Uterus (tissue), 4 donors: ENCODE results near the gene GOLPH3L. TPM values are rescaled to one million over a fixed set of nuclear protein-coding genes. Genes with fewer than 3 reads are reported as not detected.
"Not testable (repeated sequence)": the region's sequence is repeated elsewhere in the genome, so short reads cannot be mapped to it uniquely, and the experiment has no call there.

Experiments
- DNase-seq, 2 donors: peaks; one replicate each; pipeline ENCODE4 v3.0.0-alpha.2; 2019 to 2020
- H3K27ac ChIP-seq, 2 donors: fragments of 200-600 bp; sonication (generic); 1 replicate in 1 of 2; 2 replicates in 1 of 2; pipeline ENCODE4 v1.5.1; 2016 to 2018
- H3K27me3 ChIP-seq, 2 donors: fragments of 200-600 bp; sonication (generic); one replicate each; pipeline ENCODE4 v1.5.1; 2018 to 2019; ENCODE audit warnings: control low read depth in 1 of 2
- H3K36me3 ChIP-seq, 2 donors: fragments of 200-600 bp; sonication (generic); one replicate each; pipeline ENCODE4 v1.5.1; 2019; ENCODE audit warnings: control low read depth in 1 of 2
- H3K4me1 ChIP-seq, 2 donors: fragments of 200-600 bp; sonication (generic); one replicate each; pipeline ENCODE4 v1.5.1; 2018 to 2019; ENCODE audit warnings: control low read depth in 1 of 2
- H3K4me3 ChIP-seq, 2 donors: fragments of 200-600 bp; sonication (generic); 1 replicate in 1 of 2; 2 replicates in 1 of 2; pipeline ENCODE4 v1.5.1; 2018 to 2019; ENCODE audit warnings: mild to moderate bottlenecking in 1 of 2
- H3K9me3 ChIP-seq, 2 donors: fragments of 200-600 bp; sonication (generic); one replicate each; pipeline ENCODE4 v1.5.1; 2019; ENCODE audit warnings: control low read depth in 1 of 2
- CTCF ChIP-seq, 4 experiments: fragments of 200-600 bp in 2 of 4; fragments of 450-650 bp in 2 of 4; sonication (generic) in 2 of 4; IDR thresholded peaks; one replicate each; pipeline ENCODE4 v1.5.1; 2016 to 2019; ENCODE audit warnings: antibody characterized with exemption in 4 of 4, mild to moderate bottlenecking in 2 of 4, moderate library complexity in 1 of 4
- POLR2A ChIP-seq, 2 donors: fragments of 450-650 bp; IDR thresholded peaks; one replicate each; pipeline ENCODE4 v1.6.1; 2016; ENCODE audit warnings: antibody characterized with exemption in 2 of 2, mild to moderate bottlenecking in 1 of 2, moderate library complexity in 1 of 2
- intact Hi-C: fragments of 100-400 bp; cut with DNase I; formaldehyde crosslinking; loops from one replicate; pipeline ENCODE4 v1.15.1; 2023; ENCODE audit warnings: low total_unique reads
- total RNA-seq, 4 donors: library from RNA; depleted of rRNA in 3 of 4; stranded (reverse); fragments of >200 nt in 3 of 4; gene quantifications; one replicate each; pipeline versions ENCODE4 v1.1.0 to v1.2.4, GENCODE V29; 2014 to 2023
- donor health status: DM: yes; HTN: yes; CAD: no.

GOLPH3L gene
- total RNA-seq, 4 donors from 2014 or later: 10.6 to 31.5 (median 21.3) TPM

GRCh38 chr1:150661156-150661555, 35.8 kb downstream of the GOLPH3L start:
- no peak for DNase-seq
- Histone ChIP-seq H3K4me3 (no peak overlapping the region), H3K27me3 (no peaks in the 10 kb centered on the region), H3K4me1 (no peaks in the 10 kb centered on the region), H3K27ac (no peak overlapping the region), H3K9me3 (no peaks in the 10 kb centered on the region), H3K36me3 (no peaks in the 10 kb centered on the region)
- TF ChIP-seq CTCF (IDR thresholded peaks at IDR 0.05): no peak
- TF ChIP-seq POLR2A (IDR thresholded peaks at IDR 0.05): no peak
- intact Hi-C loops: no loop called here

- H3K36me3 ChIP-seq: no peaks in the 10 kb centered on the region
- no peak for TF ChIP-seq POLR2A (IDR thresholded peaks at IDR 0.05)
- TF ChIP-seq CTCF (IDR thresholded peaks at IDR 0.05): no peak
- H3K4me3 ChIP-seq: no peak overlapping the region
- H3K27me3 ChIP-seq: no peaks in the 10 kb centered on the region
- no peak for DNase-seq
- no peaks in the 10 kb centered on the region for H3K9me3 ChIP-seq
- no peaks in the 10 kb centered on the region for H3K4me1 ChIP-seq
- intact Hi-C loops: no loop called here
- H3K27ac ChIP-seq: no peak overlapping the region
Observed at GRCh38 chr1:150660584-150660983, 36.4 kb downstream of the GOLPH3L start.

GRCh38 chr1:150657064-150657463, 39.9 kb downstream of the GOLPH3L start:
- H3K27me3 ChIP-seq, H3K4me1 ChIP-seq, intact Hi-C loops, H3K36me3 ChIP-seq, DNase-seq, H3K27ac ChIP-seq, H3K4me3 ChIP-seq, H3K9me3 ChIP-seq: not testable (repeated sequence)

- H3K27me3 ChIP-seq, H3K27ac ChIP-seq, H3K4me3 ChIP-seq, DNase-seq, H3K4me1 ChIP-seq, H3K9me3 ChIP-seq, intact Hi-C loops, H3K36me3 ChIP-seq: not testable (repeated sequence)
Observed at GRCh38 chr1:150654635-150655034, 42.3 kb downstream of the GOLPH3L start.

GRCh38 chr1:150650193-150650592, 46.8 kb downstream of the GOLPH3L start:
- no peaks in the 10 kb centered on the region for H3K27me3 ChIP-seq
- no peak overlapping the region for H3K27ac ChIP-seq
- no peaks in the 10 kb centered on the region for H3K36me3 ChIP-seq
- no peaks in the 10 kb centered on the region for H3K9me3 ChIP-seq
- no peak overlapping the region for H3K4me3 ChIP-seq
- no peaks in the 10 kb centered on the region for H3K4me1 ChIP-seq
- intact Hi-C loops: no loop called here
- DNase-seq: no peak
- no peak for TF ChIP-seq CTCF (IDR thresholded peaks at IDR 0.05)
- TF ChIP-seq POLR2A (IDR thresholded peaks at IDR 0.05): no peak

GRCh38 chr1:150649441-150650075, 47.4 kb downstream of the GOLPH3L start:
- Histone ChIP-seq H3K36me3 (no peaks in the 10 kb centered on the region), H3K27ac (no peak overlapping the region)
- TF ChIP-seq POLR2A (IDR thresholded peaks at IDR 0.05): no peak
- no peak for TF ChIP-seq CTCF (IDR thresholded peaks at IDR 0.05)

More at GRCh38 chr1:150649441-150650075, 47.4 kb downstream of the GOLPH3L start:
- H3K4me3 ChIP-seq: no peak overlapping the region
- H3K4me1 ChIP-seq: no peaks in the 10 kb centered on the region
- no peaks in the 10 kb centered on the region for H3K9me3 ChIP-seq
- H3K27me3 ChIP-seq: no peaks in the 10 kb centered on the region
- DNase-seq: no peak
- intact Hi-C loops: no loop called here
